ENCODE results near the gene PIK3R6.

PIK3R6 gene

DNA sequence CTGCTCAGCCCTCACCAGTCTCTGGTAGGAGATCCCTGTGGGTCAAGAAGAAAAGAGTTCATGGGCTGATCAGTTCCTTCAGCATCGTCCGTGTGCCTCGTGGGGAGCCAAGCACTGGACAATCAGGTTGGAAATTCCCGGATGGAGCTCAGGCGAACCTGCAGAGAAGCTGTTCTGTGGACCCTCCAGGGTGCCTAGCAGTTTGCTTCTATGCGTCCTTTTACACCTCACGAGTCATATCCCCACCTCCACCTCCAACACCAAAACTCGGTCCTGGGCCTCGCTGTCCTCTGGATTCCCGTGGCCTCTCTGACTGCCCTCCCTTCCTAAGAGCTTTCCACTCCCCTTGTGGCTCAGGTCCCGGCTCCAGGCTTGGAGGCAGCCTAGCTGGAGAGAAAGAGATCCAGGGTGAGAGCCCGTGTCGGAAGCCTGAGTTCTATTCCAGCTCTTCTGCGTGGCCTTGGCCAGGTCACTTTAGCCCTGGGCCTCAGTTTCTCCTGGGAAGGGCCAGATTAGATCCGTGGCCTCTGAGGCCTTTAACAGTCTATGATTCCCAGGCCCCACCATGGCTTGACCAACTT, 26.2 kb upstream of the PIK3R6 start:
- DNase-seq (ENCODE audit: low read depth): no peak

- DNase-seq (ENCODE audit: low read depth): no peak
Observed at GRCh38 chr17:8893059-8893458, 25.6 kb upstream of the PIK3R6 start.

- DNase-seq (ENCODE audit: low read depth): no peak
Observed at GRCh38 chr17:8892338-8892690, 24.8 kb upstream of the PIK3R6 start.

GRCh38 chr17:8890671-8891070, 23.2 kb upstream of the PIK3R6 start:
- no peak for DNase-seq (ENCODE audit: low read depth)

DNA sequence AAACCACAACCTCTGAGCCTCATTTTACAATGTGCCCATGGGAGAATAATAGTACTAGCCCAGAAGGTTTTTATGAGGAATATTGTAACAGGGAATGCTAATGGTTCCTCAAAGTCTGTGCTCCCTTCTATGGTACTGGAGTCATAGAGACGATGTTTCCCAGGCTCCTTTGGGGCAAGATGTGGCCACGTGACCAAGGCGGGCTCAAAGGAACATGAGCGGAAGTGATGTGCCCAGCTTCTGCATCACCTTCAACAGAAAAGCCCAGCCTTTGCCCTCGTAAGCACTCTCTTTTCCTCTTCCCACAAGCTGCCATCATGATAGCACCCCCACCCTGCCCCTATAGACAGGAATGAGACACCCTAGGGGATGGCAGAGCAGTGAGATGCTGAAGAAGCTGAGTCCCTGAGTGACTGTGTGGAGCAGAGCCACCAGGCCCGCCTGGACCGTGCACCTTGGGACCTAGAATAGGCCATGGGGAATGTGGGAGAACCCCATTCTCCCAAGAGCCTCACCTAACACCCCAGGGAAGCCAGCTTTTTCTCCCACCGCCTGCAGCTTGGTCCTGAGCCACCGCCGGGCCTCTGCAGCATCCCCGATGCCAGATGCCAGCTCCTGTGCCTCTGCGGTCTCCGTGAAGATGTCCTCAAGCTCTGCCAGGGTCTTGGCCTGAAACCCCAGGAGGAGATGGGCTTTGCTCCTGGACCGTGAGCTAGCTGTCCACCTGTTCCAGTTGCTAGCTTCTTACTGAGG, 22.2 kb upstream of the PIK3R6 start:
- DNase-seq (ENCODE audit: low read depth): no peak

DNA sequence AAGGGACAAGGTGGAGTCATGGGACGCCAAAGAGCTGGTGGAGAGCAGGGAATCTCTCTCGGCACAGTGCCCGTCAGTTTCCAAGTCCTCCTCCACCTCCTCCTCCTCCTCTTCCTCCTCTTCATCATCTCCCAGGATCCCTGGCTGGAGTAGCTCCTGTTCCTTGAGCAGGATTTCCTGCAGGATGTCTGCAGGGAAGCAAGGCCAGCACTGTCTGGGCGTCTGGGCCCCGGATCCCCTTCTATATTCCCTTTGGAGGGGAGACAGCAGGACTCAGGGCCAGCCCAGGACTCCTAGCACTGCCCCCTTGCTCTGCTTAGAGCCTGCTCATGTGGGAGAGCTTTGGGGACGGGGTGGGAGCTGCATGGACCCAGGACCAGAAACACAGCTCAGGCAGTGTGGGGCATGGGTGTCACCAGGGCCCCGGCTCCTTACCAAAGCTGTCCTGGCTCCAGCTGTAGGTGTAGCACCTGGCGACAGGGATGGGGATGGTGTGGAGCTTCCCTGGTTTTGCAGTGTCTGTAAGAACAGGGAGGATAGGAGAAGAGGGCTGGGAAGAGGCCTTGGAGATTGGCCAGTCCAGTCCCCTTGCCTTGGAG, 21.3 kb upstream of the PIK3R6 start:
- DNase-seq (ENCODE audit: low read depth): no peak

DNA sequence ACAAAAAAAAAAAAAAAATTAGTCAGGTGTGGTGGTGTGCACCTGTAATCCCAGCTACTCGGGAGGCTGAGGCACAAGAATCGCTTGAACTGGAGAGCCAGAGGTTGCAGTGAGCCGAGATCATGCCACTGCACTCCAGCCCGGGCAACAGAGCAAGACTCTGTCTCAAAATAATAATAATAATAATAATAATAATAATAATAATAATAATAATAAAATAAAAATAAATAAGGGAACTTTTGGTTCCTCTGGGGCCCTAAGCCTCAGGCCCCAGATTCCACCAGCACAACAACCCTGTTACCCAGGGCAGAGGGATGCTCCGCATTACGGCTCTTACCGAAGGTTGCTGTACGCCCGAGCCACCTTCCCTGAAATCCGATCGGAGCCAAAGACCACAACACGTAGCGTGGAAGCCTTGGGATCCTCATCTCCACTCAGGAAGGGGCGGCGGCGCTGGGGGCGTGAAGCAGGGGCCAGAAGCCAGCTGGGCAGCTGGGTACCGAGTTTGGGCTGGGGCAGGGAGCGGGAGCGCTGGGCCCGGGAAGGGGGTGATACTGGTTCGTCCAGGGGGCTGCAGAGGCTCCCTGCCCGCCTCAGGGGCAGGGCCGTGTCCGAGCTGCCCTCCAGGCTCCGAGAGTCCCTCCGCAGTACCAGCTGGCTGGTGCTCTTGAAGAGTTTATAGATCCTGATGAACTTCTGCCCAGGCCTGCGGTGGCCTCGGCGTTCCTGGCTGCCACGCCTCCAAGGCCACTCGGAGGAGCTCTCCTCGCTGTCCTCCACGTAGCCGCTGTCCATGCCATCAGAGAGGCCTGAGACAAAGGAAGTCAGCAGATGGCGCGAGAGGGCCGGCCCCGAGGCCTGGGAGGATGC, 20.6 kb upstream of the PIK3R6 start:
- no peak for DNase-seq (ENCODE audit: low read depth)

- no peak for DNase-seq (ENCODE audit: low read depth)
Observed at GRCh38 chr17:8887301-8887700, 19.8 kb upstream of the PIK3R6 start.

- DNase-seq (ENCODE audit: low read depth): no peak
Observed at GRCh38 chr17:8885967-8886684, 18.7 kb upstream of the PIK3R6 start.

DNA sequence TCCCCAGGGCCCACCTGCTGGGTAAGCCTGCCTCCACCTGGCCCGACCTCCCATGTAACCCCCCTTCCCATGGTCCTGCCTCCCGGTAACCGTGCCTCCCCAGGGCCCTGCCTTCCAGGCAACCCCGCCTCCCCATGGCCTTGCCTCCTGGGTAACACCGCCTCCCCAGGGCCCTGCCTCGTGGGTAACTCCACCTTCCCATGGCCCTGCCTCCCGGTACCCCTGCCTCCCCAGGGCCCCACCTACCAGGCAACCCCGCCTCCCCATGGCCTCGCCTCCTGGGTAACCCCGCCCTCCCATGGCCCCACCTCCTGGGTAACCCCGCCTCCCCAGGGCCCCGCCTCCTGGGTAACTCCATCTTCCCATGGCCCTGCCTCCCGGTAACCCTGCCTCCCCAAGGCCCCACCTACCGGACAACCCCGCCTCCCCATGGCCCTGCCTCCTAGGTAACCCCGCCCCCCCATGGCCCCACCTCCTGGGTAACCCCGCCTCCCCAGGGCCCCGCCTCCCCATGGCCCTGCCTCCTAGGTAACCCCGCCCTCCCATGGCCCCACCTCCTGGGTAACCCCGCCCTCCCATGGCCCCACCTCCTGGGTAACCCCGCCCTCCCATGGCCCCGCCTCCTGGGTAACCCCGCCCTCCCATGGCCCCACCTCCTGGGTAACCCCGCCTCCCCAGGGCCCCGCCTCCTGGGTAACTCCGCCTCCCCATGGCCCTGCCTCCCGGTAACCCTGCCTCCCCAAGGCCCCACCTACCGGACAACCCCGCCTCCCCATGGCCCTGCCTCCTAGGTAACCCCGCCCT, 17.9 kb upstream of the PIK3R6 start:
- DNase-seq (ENCODE audit: low read depth): peak; percentile 32

DNA sequence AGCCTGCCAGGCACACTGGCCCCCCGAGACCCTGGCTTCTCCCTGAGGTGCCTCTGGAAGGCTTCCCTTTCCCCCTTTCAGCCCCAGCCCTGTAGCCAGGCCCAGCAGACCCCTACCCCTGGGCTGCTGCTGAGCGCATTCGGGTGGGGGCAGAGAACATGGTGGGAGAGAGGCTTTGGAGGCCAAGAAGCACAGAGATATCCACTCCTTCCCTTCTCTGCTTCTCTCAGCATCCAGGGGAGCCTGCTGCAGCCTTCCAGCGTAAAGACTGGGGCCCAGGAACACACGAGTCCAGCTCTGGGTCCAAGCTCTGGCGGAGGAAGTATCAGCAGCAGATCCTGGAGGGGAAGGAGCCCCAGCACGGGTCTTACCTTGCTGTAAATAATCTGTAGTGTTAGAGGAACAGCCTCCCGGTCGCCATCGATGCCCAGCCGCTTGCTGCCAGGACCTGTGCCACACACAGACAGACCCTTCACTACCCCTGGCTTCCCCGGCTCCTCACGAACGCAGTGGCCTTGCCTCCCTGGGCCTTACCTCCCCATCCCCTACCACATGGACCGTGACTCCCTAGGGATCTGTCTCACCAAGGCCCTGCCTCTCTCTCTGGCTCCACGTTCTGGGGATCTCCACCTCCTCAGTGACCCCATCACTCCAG, 17.0 kb upstream of the PIK3R6 start:
- DNase-seq (ENCODE audit: low read depth): no peak

DNA sequence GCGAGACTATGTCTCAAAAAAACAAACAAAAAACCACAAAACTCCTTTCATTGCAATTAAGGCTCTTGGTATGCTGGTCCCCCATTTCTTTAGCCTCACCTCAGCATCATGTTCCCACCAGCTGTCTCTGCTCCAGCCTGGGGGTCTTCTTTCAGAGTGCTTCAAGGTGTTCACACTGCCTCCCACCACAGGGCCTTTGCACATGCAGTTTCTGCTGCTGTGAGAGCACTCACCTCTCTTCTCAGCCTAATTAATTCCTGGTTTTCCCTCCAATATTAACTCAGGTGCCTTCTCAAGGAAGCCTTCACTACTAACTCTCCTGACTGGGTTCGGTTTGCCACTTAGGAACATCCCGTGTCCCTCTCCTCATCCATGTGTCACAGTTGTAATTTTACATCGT, 15.9 kb upstream of the PIK3R6 start:
- no peak for DNase-seq (ENCODE audit: low read depth)

GRCh38 chr17:8881606-8882005, 14.1 kb upstream of the PIK3R6 start:
- DNase-seq (ENCODE audit: low read depth): no peak

GRCh38 chr17:8880466-8880865, 13.0 kb upstream of the PIK3R6 start:
- DNase-seq (ENCODE audit: low read depth): no peak

DNA sequence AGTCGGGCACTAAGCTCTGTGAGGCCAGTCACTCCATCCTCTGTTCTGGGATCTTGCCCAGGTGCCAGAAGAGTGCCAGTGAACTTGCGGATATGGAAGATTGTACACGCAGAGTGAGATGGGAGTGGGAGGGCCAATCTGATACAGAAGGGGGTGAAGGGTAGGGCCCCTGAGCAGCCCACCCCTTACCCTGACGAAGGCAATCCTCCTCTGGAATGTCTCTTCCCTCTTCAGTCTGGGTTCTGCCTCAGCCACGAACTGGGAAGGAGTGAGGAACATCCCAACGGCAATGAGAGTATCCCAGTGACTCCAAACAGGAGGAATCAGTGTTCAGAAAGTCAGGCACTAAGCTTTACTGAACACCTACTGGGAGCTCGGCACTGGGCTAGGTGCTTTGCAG, 11.9 kb upstream of the PIK3R6 start:
- DNase-seq (ENCODE audit: low read depth): no peak

GRCh38 chr17:8877984-8878383, 10.5 kb upstream of the PIK3R6 start:
- no peak for DNase-seq (ENCODE audit: low read depth)

DNA sequence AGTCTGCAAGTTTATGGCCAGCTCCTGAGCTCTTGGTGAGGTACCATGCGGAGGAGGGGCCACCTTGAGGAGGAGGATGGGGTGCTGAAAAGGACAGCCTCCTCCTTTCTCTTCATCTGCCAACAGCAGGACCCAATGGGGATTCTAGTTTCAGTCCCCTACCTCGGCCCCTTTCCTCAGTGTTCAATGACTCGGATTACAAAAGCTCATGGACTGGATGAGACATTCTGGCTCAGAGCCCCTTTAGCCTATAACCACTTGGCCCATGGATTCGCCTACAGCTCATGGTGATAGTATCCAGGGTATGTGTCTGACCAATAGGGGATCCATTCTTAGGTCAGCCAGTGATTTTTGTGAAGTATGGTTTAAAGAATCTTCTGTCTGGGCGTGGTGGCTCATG, 8.5 kb upstream of the PIK3R6 start:
- DNase-seq (ENCODE audit: low read depth): no peak

GRCh38 chr17:8875436-8875835, 8.0 kb upstream of the PIK3R6 start:
- DNase-seq (ENCODE audit: low read depth): no peak

GRCh38 chr17:8873801-8874715, 6.6 kb upstream of the PIK3R6 start:
- DNase-seq (ENCODE audit: low read depth): no peak

Measured in stimulated activated CD8-positive, alpha-beta memory T cell treated with anti-CD3 and anti-CD28 coated beads, Interleukin-12 subunit alpha, Interleukin-12 subunit beta, amount 100 ng/mL, for 1 hour (primary cell).